ENCODE measurements around the gene EFCC1.
A peak's percentile ranks its signal among the peaks of the same experiment; 100 is the strongest.

Gene EFCC1, protein sequence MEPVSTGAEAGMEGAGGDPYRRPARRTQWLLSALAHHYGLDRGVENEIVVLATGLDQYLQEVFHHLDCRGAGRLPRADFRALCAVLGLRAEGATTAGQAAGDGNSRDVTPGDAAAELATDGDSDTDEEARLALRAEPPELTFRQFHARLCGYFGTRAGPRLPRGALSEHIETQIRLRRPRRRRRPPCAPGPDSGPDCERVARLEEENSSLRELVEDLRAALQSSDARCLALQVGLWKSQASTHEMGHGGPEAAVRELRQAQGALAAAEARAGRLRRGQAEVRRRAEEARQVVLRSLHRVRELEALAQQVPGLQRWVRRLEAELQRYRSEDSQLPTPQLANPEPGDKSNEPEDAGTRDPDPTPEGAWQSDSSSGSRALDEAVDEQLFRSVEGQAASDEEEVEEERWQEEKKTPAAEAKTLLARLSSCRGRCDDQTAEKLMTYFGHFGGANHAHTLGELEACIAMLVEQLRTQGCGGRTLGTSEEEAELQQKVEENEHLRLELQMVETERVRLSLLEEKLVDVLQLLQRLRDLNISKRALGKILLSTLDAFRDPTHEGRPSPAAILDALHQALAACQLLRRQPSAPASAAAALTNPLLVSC

DNA sequence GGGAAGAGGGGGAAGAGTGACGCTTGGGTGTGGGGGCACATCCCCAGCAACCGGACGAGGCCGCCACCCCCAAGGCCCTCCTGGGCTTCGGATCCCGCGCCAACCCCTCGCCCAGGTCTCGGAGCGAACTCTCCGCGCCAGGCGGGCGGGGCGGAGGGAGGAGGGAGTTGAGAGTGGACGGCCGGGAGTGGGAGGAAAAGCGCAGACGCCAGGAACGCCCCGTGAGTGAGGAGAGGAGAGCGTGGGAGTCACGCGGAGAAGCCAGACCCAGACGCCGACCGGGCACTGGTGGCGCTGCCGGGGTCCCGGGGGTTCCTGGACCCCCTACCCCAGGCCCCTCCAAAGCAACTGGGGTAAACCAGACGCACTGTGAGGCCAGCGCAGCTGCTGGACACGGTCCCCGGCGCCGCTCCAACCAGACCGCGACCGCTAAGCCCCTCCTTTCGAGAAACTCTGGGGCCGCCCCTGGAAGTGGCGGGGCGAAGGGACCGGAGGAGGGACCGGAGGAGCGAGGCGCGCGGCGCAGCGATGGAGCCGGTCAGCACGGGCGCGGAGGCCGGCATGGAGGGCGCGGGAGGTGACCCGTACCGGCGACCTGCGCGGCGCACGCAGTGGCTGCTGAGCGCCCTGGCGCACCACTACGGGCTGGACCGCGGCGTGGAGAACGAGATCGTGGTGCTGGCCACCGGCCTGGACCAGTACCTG, at the start of gene EFCC1:
Gene EFCC1, plus strand, starts transcription at position 204 of the 705 bp plus-strand sequence. Its CDS starts 325 bp downstream, at position 529.
- peak in 1 of 42 donors; percentile 32 for DNase-seq
- intact Hi-C loops (cut with DNase I) = no loop called here

DNA sequence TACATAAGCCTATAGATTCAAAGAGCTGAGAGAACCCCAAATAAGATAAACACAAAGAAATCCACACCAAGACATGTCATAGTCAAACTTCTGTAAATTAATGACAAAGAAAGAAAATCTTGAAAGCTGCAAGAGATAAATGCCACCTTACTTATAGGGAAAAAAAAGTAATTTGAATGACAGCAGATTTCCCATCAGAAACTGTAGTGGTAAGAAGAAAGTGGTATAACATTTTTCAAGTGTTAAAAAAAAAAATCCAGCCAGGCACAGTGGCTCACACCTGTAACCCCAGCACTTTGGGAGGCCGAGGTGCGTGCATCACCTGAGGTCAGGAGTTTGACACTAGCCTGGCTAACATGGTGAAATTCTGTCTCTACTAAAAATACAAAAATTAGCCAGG, 44.7 kb upstream of the EFCC1 start:
- intact Hi-C loops (cut with DNase I) = no loop called here
- DNase-seq = peak in 1 of 42 donors; percentile 19

DNA sequence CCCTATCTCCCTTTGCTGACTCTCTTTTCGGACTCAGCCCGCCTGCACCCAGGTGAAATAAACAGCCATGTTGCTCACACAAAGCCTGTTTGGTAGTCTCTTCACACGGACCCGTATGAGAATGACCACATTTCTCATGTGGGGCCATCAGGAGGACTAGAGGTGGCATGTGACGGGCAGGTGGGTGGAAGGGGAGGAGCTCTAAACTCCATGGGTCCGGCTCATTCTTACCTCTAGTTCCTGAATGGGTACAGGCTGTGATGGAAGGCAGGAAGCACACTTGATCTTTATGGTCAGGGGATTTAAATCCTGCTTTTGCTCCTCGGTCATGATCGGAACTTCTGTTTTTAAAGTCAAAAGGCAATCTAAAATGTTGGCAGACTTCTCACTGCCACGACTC, 35.8 kb upstream of the EFCC1 start:
- peak in 1 of 42 donors; percentile 9 for DNase-seq
- intact Hi-C loops (cut with DNase I) = no loop called here

DNA sequence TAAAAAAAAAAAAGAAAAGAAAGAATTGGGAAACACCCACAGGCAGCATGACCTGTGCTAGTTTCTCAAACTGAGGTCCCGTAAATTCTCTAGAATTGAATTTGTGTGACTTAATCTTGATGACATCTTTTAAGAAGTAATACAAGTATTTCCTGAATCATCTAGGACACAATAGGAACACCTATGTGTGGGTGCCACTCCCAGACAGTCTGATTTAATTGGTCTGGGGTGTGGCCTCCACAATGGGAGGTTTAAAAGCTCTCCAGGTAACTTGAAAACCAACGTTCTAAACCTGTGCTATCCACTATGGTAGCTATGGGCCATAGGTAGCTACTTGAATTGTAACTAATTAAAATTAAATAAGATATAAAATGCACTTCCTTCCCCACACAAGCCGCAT, 35.3 kb upstream of the EFCC1 start:
- no peak for DNase-seq
- intact Hi-C loops (cut with DNase I) = no loop called here

DNA sequence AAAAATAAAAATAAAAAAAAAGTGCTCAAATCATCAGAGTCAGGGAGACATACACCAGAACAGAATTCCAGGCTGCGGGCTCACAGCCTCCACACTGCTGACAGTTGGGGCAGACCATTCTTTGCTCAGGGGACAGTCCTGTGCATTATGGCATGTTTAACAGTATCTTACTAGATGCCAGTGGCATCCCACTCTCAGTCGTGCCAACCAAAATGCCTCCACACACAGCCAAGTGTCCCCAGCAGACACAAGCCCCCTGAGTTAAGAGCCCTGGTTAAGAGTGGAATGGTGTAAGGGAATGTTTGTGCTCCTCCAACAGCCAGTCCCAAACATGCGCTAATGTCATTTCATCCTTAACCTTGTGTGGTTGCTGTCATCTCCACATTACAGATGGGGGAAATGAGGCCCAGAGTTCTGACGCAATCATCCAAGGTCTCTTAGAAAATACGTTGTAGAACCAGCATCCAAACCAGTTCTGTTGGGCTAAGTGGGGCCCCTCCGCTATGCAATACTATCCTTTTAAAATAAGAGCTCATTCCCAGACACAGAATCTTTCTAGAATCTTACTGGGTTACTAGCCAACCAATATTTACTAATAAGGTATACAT, 33.3 kb upstream of the EFCC1 start:
- peak in 1 of 42 donors; percentile 20 for DNase-seq
- intact Hi-C loops (cut with DNase I) = no loop called here

DNA sequence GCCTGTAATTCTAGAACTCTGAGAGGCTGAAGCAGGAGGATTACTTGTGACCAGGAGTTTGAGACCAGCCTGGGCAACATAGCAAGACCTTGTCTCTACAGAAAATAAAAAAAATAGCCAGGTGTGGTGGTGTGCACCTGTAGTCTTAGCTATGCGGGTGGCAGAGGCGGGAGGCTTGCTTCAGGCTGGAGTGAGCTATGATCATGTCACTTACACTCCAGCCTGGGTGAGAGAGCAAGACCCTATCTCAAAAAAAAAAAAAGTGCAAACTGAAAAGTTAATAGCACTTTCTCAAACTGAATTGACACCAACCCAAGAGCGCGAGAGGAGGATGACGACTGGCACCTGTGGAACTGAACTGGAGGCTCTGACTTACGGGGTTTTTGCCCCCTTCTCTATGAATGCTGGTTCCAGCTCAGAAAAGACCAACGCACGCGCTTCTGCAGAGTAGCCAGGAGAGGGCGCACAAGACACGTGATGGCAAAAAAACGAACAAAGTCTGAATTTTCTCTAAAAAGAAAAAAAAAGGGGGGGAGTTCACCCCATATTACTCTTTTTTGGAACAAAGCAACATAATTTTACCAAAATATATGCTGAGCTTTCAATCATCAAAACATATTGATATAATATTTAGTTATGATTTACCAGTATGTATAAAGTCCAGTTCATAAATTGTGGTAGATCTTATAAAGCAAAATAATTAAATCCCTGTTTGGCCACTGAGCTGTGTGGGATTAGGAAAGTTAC, 30.9 kb upstream of the EFCC1 start:
- DNase-seq = peak in 37 of 42 donors; percentile 8 to 80 (median 48)
- intact Hi-C loops (cut with DNase I) = loop anchor here (10.0 kb wide), 1 partner anchor 275 kb away; the partner anchor contains the start of gene COPG1

DNA sequence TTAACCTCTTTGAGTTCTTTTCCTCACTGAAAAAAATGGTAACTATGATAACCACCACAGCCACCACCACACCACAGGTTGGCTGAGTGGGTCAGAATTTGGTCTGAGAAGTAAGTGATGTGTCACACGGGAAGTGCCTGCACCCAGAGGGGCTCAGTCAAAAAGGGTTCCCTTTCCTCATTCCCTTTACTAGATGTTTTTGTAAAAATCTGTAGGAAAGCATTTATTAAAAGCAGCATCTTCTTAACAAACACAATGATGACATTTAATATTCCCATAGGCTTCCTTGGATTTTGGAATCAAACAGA, 30.4 kb upstream of the EFCC1 start:
- DNase-seq = peak in 1 of 42 donors; percentile 27
- intact Hi-C loops (cut with DNase I) = loop anchor here (10.0 kb wide), 1 partner anchor 274 kb away; the partner anchor contains the start of gene COPG1

DNA sequence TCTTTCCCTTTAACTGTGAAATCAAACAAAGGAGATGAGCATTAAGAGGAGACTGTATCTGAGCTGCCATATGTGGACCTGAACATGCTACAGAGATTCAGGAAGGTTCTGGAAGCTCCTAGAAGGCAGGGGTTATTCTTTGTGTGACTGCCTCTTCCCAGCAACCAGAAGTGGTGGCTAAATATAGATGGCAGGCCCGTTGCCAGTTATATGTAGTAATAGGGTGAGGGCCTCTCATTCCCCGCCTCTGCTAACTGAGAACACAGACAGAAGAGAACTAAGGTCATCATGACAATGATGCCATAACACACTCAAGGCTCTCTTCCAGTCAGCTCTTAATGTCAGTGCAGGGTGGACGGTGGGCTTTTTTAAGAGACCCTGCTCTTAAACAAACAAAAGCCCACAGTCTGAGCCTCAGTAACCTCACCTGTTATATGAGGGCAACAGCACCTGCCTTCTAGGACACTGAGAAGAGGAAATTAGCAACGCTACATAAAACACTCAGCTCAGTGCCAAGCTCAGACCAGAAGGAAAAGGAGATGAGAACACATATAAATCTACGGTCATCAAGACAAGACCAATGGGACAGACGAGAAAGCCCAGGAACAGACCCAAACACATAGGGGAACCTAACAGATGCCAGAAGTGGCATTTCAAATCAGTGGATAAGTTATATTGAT, 29.5 kb upstream of the EFCC1 start:
- DNase-seq = peak in 1 of 42 donors; percentile 7

DNA sequence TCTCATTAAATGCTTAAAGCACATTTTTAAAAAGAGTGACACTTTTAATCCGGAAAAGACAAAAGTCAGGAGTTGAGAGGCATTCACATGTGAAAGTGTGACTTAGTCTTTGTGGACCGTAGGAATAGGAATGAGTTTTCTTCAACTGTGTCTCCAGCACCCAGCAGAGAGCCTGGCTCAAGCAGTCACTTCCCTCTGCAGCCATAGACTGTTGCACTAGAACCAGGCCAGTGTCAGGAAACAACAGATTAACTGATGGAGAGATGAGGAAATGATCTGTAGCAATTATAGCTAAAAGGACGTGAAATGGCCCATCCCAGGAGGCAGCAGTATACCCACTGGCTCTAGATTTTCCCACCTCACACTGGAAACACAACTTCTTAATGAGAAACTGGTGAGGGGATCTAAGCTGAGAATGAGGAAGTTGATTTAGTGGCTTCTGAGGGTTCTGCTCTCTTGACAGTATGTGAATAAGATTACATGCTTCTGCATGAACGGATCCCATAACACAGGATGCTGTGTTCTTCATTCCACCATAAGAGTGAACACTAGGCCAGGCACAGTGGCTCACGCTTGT, 27.0 kb upstream of the EFCC1 start:
- DNase-seq = no peak
- intact Hi-C loops (cut with DNase I) = loop anchor here (10.0 kb wide), 1 partner anchor 271 kb away; the partner anchor contains the start of gene COPG1

More for the DNA sequence above, 29.5 kb upstream of the EFCC1 start:
- intact Hi-C loops (cut with DNase I) = loop anchor here (10.0 kb wide), 1 partner anchor 273 kb away; the partner anchor contains the start of gene COPG1

DNA sequence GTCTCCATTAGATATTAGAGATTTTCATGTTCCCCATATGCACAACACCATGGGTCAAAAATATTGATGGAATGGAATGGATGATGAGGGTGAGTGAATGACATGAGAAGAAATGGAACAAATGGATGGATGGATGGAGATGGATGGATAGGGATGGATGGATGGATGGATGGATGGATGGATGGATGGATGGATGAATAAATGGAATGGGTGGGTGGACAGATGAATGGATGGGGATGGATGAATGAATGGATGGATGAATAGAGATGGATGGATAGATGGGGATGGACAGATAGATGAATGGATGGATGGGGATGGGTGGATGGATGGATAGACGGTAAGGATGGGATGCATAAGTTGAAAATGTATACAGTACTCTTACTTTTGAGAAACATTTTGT, 25.8 kb upstream of the EFCC1 start:
- DNase-seq = no peak
- intact Hi-C loops (cut with DNase I) = loop anchor here (10.0 kb wide), 1 partner anchor 270 kb away; the partner anchor contains the start of gene COPG1

DNA sequence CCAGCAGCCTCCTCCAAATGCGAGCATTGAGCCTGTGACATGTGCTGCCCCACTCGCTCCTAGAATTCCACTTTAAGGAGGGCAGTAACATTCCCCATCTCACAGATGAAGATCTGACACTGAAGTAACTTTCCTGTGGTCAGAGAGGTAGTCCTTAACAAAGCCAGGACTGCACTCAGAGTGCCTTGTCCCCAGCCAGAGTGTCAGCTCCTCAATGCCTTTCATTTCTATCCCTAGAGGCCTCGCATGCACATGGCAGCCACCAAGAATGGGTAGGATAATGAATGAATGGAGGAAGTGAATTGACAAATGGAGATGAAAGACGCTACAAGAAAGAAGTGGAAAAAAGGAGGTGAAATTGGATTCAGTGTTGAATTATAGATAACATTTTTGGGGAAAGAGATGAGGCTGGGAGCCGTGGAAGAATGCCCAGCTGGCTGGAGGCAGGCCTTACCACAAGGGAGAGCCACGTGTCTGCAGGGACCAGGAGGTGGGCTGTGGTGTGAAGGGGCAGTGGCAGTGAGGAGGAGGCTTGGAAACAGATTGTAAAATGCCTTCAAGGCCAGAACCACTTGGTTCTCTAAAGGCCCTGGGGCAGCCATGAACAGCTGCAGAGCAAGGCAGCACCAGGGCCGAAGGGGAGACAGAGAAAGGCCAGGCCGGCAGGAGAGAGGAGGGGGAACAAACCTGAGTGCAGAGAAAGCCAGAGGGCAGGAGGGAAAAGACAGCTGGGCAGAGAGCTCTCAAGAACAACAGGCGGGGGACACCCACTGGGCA, 17.6 kb upstream of the EFCC1 start:
- intact Hi-C loops (cut with DNase I) = no loop called here
- no peak for DNase-seq

DNA sequence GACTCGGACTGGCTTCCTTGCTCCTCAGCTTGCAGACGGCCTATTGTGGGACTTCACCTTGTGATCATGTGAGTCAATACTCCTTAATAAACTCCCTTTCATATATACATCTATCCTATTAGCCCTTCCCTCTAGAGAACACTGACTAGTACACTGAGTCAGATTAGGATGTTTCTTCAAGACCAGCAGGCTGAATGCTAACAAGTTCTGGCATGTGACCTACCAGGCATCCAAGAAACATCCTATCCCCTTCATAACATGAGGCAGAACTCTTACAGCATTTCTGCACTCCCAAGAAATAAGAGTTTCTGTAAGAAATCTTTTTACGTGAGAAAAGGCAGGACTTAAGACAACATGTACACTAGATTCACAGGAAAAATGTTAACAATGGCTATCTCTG, 16.5 kb upstream of the EFCC1 start:
- intact Hi-C loops (cut with DNase I) = no loop called here
- no peak for DNase-seq

DNA sequence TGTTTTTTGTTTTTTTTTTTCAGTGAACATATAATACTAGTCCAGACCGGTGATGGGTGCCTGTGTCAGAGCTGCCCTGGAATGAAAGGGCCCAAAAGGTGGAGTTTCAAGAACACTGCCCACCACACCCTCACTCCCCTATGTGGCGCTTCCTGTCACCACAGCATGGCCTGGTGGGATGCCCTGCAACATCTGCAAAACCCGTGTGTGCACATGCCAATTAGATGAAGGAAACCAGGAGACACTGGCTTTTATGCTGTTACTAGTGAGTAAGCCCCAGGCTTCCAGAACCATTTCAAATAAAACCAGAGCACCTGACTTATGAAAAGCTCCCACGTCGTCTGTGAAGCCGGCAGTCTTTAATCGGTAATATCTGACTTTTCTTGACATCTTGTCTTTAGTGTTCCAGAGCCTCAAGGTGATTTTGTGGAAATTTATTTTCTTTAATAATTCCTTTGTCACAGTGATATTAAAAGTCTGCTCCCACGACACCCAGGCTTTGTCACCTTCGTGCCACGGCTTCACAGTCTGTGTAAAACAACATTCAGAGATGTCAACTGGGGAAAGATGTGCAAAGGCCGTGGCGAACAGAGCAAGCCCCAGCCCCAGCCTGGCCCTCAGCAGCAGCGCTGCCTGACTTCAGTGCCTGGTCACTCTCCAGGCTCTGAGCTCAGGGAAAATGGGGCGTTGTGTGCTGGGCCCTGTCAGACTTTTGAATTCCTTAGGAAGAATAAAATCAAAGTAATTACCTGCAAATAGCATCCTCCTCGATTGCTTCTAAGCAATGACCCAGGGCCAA, 13.6 kb upstream of the EFCC1 start:
- DNase-seq = no peak
- intact Hi-C loops (cut with DNase I) = no loop called here

DNA sequence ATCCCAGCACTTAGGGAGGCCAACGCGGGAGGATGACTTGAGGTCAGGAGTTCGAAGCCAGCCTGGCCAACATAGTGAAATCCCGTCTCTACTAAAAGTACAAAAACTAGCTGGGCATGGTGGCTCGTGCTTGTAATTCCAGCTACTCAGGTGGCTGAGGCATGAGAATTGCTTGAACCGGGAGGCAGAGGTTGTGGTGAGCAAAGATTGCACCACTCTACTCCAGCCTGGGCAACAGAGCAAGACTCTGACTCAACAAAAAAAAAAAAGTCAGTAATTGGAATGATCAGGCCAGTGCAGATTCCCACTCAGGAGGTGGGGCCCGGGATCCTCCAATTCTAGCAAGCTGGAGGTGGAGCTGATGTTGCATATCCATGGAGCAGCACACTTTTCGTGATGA, 12.8 kb upstream of the EFCC1 start:
- DNase-seq = no peak
- intact Hi-C loops (cut with DNase I) = no loop called here

DNA sequence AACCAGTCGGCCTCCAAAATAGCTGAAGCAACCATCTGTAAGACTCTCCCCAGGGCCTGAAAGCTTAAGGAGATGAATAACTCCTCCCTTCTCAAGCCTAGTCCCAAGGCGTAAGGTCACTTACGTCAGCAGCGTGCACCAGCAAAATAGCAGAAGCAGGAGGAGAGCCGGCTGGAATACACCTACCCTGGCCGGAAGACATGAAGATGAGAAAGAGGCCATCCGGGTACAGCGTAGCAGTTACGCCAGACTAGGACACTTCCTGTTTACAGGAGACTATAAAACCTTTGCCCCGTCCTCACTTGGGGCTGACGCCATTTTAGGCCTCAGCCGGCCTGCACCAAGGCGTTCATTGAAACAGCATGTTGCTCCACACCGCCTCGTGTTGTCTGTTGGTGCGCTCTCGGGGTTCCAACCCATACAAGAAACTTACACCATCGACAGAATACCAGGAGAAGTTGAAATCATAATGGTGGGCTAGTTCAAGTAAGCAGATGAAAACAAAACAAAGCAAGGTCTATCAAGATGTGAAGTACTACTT, 9.7 kb upstream of the EFCC1 start:
- DNase-seq = peak in 1 of 42 donors; percentile 36
- intact Hi-C loops (cut with DNase I) = no loop called here

DNA sequence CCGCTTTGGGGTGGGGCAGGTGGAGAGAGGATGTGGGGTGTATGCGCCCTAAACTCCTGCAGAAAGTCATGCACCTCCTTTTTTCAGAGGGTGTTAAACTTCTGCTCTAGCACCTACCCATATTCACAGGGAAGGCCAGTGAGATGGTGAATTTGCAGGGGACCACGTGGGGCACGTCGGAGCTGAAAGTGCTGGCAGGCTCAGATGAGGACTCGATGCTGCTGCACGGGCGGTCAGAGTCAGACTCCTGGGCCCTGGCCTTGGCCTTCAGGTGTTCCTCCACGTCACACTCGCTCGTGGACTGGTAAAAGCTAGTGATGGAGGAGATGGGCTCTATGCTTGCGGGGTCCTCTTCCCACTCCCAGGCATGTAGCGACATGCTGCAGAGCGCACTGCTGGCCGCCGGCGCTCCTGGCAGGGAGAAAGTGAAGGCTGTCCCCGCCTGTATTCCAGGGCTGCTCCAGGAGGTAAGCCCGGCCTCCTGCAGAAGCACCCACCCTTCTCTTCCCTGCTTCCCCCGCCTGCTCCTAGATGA, 8.1 kb upstream of the EFCC1 start:
- intact Hi-C loops (cut with DNase I) = no loop called here
- peak in 14 of 42 donors; percentile 13 to 59 (median 31) for DNase-seq
